ENCODE results near the gene SPRY2.

- TF ChIP-seq CTCF (IDR thresholded peaks at IDR 0.05) (no peak), ZFX (IDR thresholded peaks at IDR 0.05; ENCODE audit: borderline replicate concordance) (no peak)
Measured at GRCh38 chr13:80340651-80341100, 250 bp downstream of the SPRY2 start.

Measured in 22Rv1 (cell line).